Rectal smooth muscle tissue (tissue), 1 donor: ENCODE results near the gene LLGL1.

Experiments used
- H3K27ac ChIP-seq: one replicate; pipeline ENCODE4 v1.7.0; 2013; ENCODE audit warnings: low read depth, low read length, inconsistent platforms
- H3K27me3 ChIP-seq: one replicate; pipeline ENCODE4 v1.7.0; 2013; ENCODE audit warnings: low read length; ENCODE audit not compliant: control insufficient read depth, insufficient read depth
- H3K36me3 ChIP-seq: one replicate; pipeline ENCODE4 v1.7.0; 2013; ENCODE audit warnings: low read length; ENCODE audit not compliant: control insufficient read depth, insufficient read depth
- H3K4me1 ChIP-seq: one replicate; pipeline ENCODE4 v1.7.0; 2013; ENCODE audit warnings: low read length; ENCODE audit not compliant: control insufficient read depth, insufficient read depth
- H3K4me3 ChIP-seq: one replicate; pipeline ENCODE4 v1.7.0; 2013; ENCODE audit warnings: low read length
- H3K9ac ChIP-seq: one replicate; pipeline ENCODE4 v1.7.0; 2013; ENCODE audit warnings: low read length

The LLGL1 gene

GRCh38 chr17:18225642-18226283 lies 328 bp downstream of the LLGL1 start:
- no peaks in the 10 kb centered on the region for H3K27me3 ChIP-seq
- no peaks in the 10 kb centered on the region for H3K36me3 ChIP-seq
- no peak overlapping the region for H3K27ac ChIP-seq
- peak overlapping the region; percentile 12 for H3K9ac ChIP-seq
- H3K4me3 ChIP-seq, result peak overlapping the region; percentile 67
- peaks cover 6% of the 10 kb centered on the region for H3K4me1 ChIP-seq

DNA sequence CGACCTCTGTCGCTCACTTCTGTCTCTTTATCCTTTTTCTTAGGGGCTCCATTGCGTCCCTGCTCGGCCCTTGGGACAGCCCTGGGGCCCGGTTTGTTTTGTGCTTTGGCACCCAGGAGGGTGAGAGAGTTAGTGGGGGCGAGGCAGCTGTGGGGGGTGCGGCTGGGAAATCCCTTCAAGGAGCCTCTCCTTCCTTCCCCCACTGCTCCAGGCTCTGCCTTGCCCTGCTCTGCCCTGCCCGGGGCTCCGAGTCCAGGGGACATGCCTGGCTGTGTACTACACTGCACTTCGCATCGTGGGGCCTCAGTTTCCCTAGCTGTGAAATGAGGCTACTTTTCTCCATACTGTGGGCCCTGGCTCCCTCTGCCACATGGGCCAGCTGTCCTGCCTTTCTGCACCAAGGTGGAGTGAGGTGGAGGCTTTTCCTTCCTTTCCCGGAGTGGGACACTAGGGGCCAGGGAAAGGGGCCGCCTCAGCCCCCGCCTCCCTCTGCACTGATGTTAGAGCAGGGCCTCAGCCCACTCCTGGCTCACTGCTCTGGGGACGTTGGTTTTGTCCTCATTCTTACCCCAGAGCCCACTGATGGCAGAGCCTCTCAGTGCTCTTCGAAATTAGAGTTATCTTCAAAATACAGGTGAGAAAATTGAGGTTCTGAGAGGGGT lies 980 bp downstream of the LLGL1 start:
- no peak overlapping the region for H3K9ac ChIP-seq
- H3K27ac ChIP-seq, result no peak overlapping the region
- H3K27me3 ChIP-seq, result no peaks in the 10 kb centered on the region
- H3K36me3 ChIP-seq, result no peaks in the 10 kb centered on the region
- H3K4me3 ChIP-seq, result peak overlapping the region; percentile 67
- H3K4me1 ChIP-seq, result peaks cover 6% of the 10 kb centered on the region

- Histone ChIP-seq H3K36me3 (no peaks in the 10 kb centered on the region), H3K4me1 (peaks cover 6% of the 10 kb centered on the region), H3K4me3 (no peak overlapping the region), H3K9ac (no peak overlapping the region), H3K27me3 (no peaks in the 10 kb centered on the region), H3K27ac (no peak overlapping the region)
Measured at GRCh38 chr17:18227635-18228034, 2.2 kb downstream of the LLGL1 start.

DNA sequence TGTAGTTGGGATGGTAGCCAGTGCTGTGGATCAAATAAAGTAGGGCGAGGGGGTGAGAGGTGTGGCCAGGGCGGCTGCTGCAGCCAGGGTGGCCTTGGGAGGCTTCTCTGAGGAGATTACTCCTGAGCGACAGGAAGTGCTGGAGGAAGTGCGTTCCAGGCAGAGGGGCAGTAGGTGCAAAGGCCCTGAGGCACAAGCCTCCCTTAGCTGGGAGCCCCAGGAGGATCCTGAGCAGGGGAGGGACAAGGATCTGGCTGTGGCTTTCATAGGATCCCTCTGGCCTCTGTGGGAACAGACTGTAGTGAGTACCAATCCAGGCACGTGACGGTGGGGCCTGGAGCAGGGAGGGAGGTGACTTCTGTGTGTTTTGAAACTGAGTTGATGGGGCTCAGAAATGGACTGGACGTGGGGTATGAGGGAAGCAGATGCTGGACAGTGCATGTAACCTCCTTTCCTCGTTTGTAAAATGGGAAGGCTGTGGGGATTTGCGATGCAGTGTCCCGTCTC lies 2.8 kb downstream of the LLGL1 start:
- H3K9ac ChIP-seq, result no peak overlapping the region
- H3K4me3 ChIP-seq, result no peak overlapping the region
- no peaks in the 10 kb centered on the region for H3K27me3 ChIP-seq
- no peaks in the 10 kb centered on the region for H3K36me3 ChIP-seq
- H3K4me1 ChIP-seq, result peaks cover 6% of the 10 kb centered on the region
- H3K27ac ChIP-seq, result no peak overlapping the region

DNA sequence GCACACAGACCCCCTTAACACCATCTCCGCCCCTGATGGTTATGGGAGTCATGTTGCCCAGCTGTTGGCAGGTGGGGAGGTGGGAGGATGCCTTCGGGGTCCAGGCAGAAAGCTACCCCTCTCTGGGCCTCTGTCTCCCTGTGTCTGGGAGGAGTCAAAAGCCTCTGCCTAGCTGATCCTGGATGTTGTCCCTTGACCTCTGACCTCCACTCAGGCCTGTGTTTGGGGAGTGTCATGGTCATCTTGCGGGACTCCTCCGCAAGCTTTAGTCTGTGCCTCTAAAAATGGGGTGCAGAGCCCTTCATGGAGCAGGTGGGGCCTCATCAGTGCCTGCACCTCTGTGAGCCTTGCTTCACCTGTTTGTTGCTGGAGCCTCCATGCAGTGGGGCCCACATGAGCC lies 3.8 kb downstream of the LLGL1 start:
- H3K4me1 ChIP-seq, result peaks cover 6% of the 10 kb centered on the region

DNA sequence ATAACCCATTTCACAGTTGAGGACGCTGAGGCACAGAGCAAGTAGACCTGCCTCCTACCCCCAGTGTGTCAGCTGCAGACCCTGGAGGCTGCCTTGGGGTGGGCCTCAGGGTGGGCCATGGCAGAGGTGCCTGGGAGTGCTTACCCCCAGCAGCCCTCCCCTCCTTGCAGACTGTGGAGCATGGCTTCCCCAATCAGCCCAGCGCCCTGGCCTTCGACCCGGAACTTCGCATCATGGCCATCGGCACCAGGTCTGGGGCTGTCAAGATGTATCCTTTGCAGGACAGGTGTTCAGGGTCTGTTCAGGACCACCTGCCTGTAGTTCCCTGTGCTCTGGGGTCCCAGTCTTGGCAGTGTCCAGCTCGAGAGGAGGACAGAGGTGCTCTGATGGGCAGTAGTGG lies 4.3 kb downstream of the LLGL1 start:
- H3K36me3 ChIP-seq, result peaks cover 4% of the 10 kb centered on the region
- peaks cover 6% of the 10 kb centered on the region for H3K4me1 ChIP-seq
- H3K27ac ChIP-seq, result no peak overlapping the region
- H3K27me3 ChIP-seq, result no peaks in the 10 kb centered on the region
- no peak overlapping the region for H3K4me3 ChIP-seq
- H3K9ac ChIP-seq, result no peak overlapping the region

More for the DNA sequence above, 3.8 kb downstream of the LLGL1 start:
- Histone ChIP-seq H3K27ac (no peak overlapping the region), H3K9ac (no peak overlapping the region), H3K4me3 (no peak overlapping the region), H3K27me3 (no peaks in the 10 kb centered on the region), H3K36me3 (peaks cover 2% of the 10 kb centered on the region)

- peaks cover 4% of the 10 kb centered on the region for H3K36me3 ChIP-seq
- peaks cover 4% of the 10 kb centered on the region for H3K4me1 ChIP-seq
- H3K9ac ChIP-seq, result no peak overlapping the region
- no peaks in the 10 kb centered on the region for H3K27me3 ChIP-seq
- no peak overlapping the region for H3K27ac ChIP-seq
- H3K4me3 ChIP-seq, result no peak overlapping the region
Measured at GRCh38 chr17:18230288-18231141, 5.1 kb downstream of the LLGL1 start.

- Histone ChIP-seq H3K4me1 (peaks cover 4% of the 10 kb centered on the region), H3K27me3 (no peaks in the 10 kb centered on the region), H3K4me3 (no peak overlapping the region), H3K36me3 (peaks cover 9% of the 10 kb centered on the region), H3K9ac (no peak overlapping the region), H3K27ac (no peak overlapping the region)
Measured at GRCh38 chr17:18231164-18231563, 5.7 kb downstream of the LLGL1 start.

- Histone ChIP-seq H3K36me3 (peaks cover 12% of the 10 kb centered on the region), H3K4me3 (no peak overlapping the region), H3K9ac (no peak overlapping the region), H3K27me3 (no peaks in the 10 kb centered on the region), H3K27ac (no peak overlapping the region), H3K4me1 (no peaks in the 10 kb centered on the region)
Measured at GRCh38 chr17:18233803-18234518, 8.5 kb downstream of the LLGL1 start.

GRCh38 chr17:18234853-18235380 lies 9.5 kb downstream of the LLGL1 start:
- Histone ChIP-seq H3K4me1 (no peaks in the 10 kb centered on the region), H3K27ac (no peak overlapping the region), H3K4me3 (no peak overlapping the region), H3K27me3 (no peaks in the 10 kb centered on the region), H3K9ac (no peak overlapping the region), H3K36me3 (peaks cover 12% of the 10 kb centered on the region)

GRCh38 chr17:18235743-18236256 lies 10.4 kb downstream of the LLGL1 start:
- Histone ChIP-seq H3K27me3 (no peaks in the 10 kb centered on the region), H3K9ac (no peak overlapping the region), H3K4me1 (no peaks in the 10 kb centered on the region), H3K36me3 (peaks cover 13% of the 10 kb centered on the region), H3K4me3 (no peak overlapping the region), H3K27ac (no peak overlapping the region)
